GM10248 (cell line): ENCODE data around the gene PLEKHA5.
"Not testable (repeated sequence)": the region's sequence is repeated elsewhere in the genome, so short reads cannot be mapped to it uniquely, and the experiment has no call there.

ENCODE experiments used
- CTCF ChIA-PET: fragments of 300-600 bp; sonication (Branson Sonifier 250); formaldehyde crosslinking; extraction: SDS; loops from one replicate; lab custom pipeline; 2021; ENCODE audit warnings: antibody characterized with exemption; lab: Yijun Ruan, JAX
- POLR2A ChIA-PET: fragments of 350-650 bp; sonication (Branson Sonifier 250); formaldehyde crosslinking; extraction: SDS; loops from one replicate; lab custom pipeline; 2020; ENCODE audit warnings: antibody characterized with exemption; lab: Yijun Ruan, JAX
- DNase-seq: peaks from one replicate; pipeline ENCODE4 v3.0.0; 2012; ENCODE audit errors: extremely low spot score
- CTCF ChIP-seq: IDR thresholded peaks from 2 replicates; pipeline ENCODE4 v1.5.1; 2012; ENCODE audit warnings: mild to moderate bottlenecking, low read depth; ENCODE audit errors: extremely low read depth, missing control alignments, control extremely low read depth

The PLEKHA5 gene

GRCh38 chr12:19382111-19382526 is 252.6 kb downstream of the PLEKHA5 start:
- ChIA-PET CTCF (interaction anchor here (0.7 to 1.1 kb wide), 3 partner anchors 14 to 48 kb away, joined by 3 read pairs; no protein-coding TSS in a partner anchor), POLR2A (no interaction called here)
- no peak for TF ChIP-seq CTCF
- DNase-seq: peak; percentile 63

- ChIA-PET CTCF (interaction anchor here (0.7 to 1.1 kb wide), 3 partner anchors 14 to 48 kb away, joined by 3 read pairs; no protein-coding TSS in a partner anchor), POLR2A (interaction anchor here (0.6 kb wide), 1 partner anchor 393 kb away, joined by 4 read pairs; no protein-coding TSS in a partner anchor)
- DNase-seq: no peak
- no peak for TF ChIP-seq CTCF
Observed at GRCh38 chr12:19382563-19382962, 253.0 kb downstream of the PLEKHA5 start.

GRCh38 chr12:19387161-19387560 is 257.6 kb downstream of the PLEKHA5 start:
- POLR2A ChIA-PET: no interaction called here
- DNase-seq: no peak
- no peak for TF ChIP-seq CTCF
- CTCF ChIA-PET: no interaction called here

- no peak for DNase-seq
- ChIA-PET CTCF (no interaction called here), POLR2A (no interaction called here)
- no peak for TF ChIP-seq CTCF
Observed at GRCh38 chr12:19388131-19388549, 258.6 kb downstream of the PLEKHA5 start.

GRCh38 chr12:19390051-19390598 is 260.6 kb downstream of the PLEKHA5 start:
- CTCF ChIA-PET: no interaction called here
- no peak for DNase-seq
- POLR2A ChIA-PET: no interaction called here
- no peak for TF ChIP-seq CTCF

GRCh38 chr12:19392644-19393043 is 263.1 kb downstream of the PLEKHA5 start:
- CTCF ChIA-PET, POLR2A ChIA-PET, DNase-seq: not testable (repeated sequence)

GRCh38 chr12:19394385-19394784 is 264.9 kb downstream of the PLEKHA5 start:
- ChIA-PET CTCF (interaction anchor here (1.0 to 1.1 kb wide), 2 partner anchors 9 to 17 kb away, joined by 3 read pairs; no protein-coding TSS in a partner anchor), POLR2A (no interaction called here)
- no peak for DNase-seq
- no peak for TF ChIP-seq CTCF
